Chondrocyte (in vitro differentiated cells): ENCODE measurements around the gene MLYCD. TPM values are rescaled to one million over a fixed set of nuclear protein-coding genes. Genes with fewer than 3 reads are reported as not detected.

Experiments
- DNase-seq: peaks from one replicate; pipeline ENCODE4 v3.0.0; 2021; ENCODE audit warnings: mixed read lengths, low spot score
- H3K27ac Mint-ChIP-seq: one replicate; pipeline ENCODE4 v1.8.0; 2021; ENCODE audit warnings: mild to moderate bottlenecking, moderate library complexity, mixed read lengths; ENCODE audit not compliant: unreplicated experiment
- H3K27me3 Mint-ChIP-seq: 2 replicates; pipeline ENCODE4 v1.8.0; 2021; ENCODE audit warnings: low read depth, mixed read lengths
- H3K36me3 Mint-ChIP-seq: 2 replicates; pipeline ENCODE4 v1.8.0; 2021; ENCODE audit warnings: low read depth, mixed read lengths
- H3K4me1 Mint-ChIP-seq: 2 replicates; pipeline ENCODE4 v1.8.0; 2021; ENCODE audit warnings: low read depth, mild to moderate bottlenecking, mixed read lengths
- H3K4me3 Mint-ChIP-seq: one replicate; pipeline ENCODE4 v1.8.0; 2021; ENCODE audit warnings: mild to moderate bottlenecking, moderate library complexity, mixed read lengths; ENCODE audit not compliant: unreplicated experiment
- H3K9me3 Mint-ChIP-seq: 2 replicates; pipeline ENCODE4 v1.8.0; 2021; ENCODE audit warnings: low read depth, mixed read lengths
- CTCF ChIP-seq: fragments of 200-600 bp; sonication (generic); IDR thresholded peaks from 2 replicates; pipeline ENCODE4 v1.5.0; 2021; ENCODE audit warnings: antibody characterized with exemption, mild to moderate bottlenecking, moderate library complexity
- total RNA-seq: library from RNA; stranded (reverse); gene quantifications from 3 replicates; pipeline ENCODE4 v1.2.1, GENCODE V29; 2021

MLYCD gene
- total RNA-seq, 1 donor from 2014 or later: 3.1 TPM

DNA sequence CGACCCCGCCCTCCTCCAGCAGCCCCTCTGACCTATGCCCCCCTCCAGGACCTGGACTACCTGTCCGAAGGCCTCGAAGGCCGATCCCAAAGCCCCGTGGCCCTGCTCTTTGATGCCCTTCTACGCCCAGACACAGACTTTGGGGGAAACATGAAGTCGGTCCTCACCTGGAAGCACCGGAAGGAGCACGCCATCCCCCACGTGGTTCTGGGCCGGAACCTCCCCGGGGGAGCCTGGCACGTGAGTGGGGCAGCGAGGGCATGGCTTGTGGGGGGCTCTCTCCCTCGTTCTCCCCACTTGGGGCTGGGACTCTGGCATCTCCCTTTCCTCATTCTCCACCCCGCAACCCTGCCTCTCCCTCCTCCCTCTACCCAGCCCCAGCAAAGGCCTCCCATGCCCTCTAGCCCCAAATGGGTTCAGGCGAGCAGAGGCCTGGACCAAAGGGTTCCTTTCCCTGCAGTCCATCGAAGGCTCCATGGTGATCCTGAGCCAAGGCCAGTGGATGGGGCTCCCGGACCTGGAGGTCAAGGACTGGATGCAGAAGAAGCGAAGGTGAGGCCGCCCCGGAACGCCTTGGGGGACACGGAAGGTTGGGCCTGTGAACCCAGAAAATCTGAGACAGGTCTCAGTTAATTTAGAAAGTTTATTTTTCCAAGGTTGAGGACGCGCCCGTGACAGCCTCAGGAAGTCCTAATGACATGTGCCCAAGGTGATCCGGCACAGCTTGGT is 61.8 kb downstream of the MLYCD start:
- H3K4me3 Mint-ChIP-seq: no peak overlapping the region
- no peaks in the 10 kb centered on the region for H3K4me1 Mint-ChIP-seq
- H3K36me3 Mint-ChIP-seq: peaks cover 6% of the 10 kb centered on the region
- no peak for TF ChIP-seq CTCF
- no peak overlapping the region for H3K27ac Mint-ChIP-seq
- H3K27me3 Mint-ChIP-seq: no peaks in the 10 kb centered on the region
- no peak for DNase-seq
- H3K9me3 Mint-ChIP-seq: no peaks in the 10 kb centered on the region

GRCh38 chr16:83961591-83961990 is 62.7 kb downstream of the MLYCD start:
- DNase-seq: no peak
- no peaks in the 10 kb centered on the region for H3K9me3 Mint-ChIP-seq
- no peaks in the 10 kb centered on the region for H3K4me1 Mint-ChIP-seq
- no peak for TF ChIP-seq CTCF
- H3K27me3 Mint-ChIP-seq: no peaks in the 10 kb centered on the region
- H3K36me3 Mint-ChIP-seq: peaks cover 6% of the 10 kb centered on the region
- no peak overlapping the region for H3K27ac Mint-ChIP-seq
- H3K4me3 Mint-ChIP-seq: no peak overlapping the region

DNA sequence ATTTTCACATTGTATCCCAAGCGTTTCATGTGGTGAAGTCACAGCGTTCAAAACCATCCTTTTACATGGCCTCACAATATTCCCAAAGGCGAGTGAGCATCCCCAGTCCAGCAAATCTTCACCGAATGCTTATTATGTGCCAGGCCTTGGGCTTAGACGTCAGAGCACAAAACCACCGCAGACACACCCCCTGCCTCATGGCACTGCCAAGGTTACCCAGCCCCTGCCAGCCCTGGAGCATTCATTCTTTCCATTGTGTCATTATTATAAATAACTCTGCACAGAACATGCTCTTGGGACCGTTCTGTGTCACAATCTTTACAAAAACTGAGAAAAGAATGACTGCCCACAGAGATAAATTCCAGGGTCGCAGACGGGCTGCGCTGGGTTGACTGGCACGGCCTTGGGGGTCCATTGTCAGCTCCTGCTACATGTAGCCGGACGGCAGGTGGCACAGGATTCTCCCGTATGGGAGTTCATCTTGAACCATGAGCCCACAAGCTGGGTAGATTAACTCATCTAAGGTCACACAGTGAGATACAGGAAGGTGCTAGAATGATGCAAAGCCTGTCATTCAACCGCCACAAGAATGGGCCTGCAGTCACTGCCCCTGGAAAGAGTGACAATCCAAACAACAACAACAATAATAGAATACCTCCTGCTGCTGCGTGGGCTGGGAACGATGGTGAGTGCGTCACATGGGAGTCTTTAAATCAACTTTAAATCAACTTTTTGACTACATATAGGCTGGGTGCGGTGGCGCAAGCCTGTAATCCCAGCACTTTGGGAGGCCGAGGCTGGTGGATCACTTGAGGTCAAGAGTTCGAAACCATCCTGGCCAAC is 64.6 kb downstream of the MLYCD start:
- Mint-ChIP-seq H3K27ac (no peak overlapping the region), H3K27me3 (no peaks in the 10 kb centered on the region), H3K36me3 (peaks cover 6% of the 10 kb centered on the region), H3K9me3 (no peaks in the 10 kb centered on the region), H3K4me3 (no peak overlapping the region), H3K4me1 (peaks cover 3% of the 10 kb centered on the region)
- no peak for TF ChIP-seq CTCF
- DNase-seq: peak; percentile 47

GRCh38 chr16:83964684-83965443 is 65.9 kb downstream of the MLYCD start:
- TF ChIP-seq CTCF: no peak
- no peaks in the 10 kb centered on the region for H3K9me3 Mint-ChIP-seq
- no peak overlapping the region for H3K4me3 Mint-ChIP-seq
- no peak overlapping the region for H3K27ac Mint-ChIP-seq
- peaks cover 3% of the 10 kb centered on the region for H3K36me3 Mint-ChIP-seq
- peaks cover 2% of the 10 kb centered on the region for H3K27me3 Mint-ChIP-seq
- peak; percentile 92 for DNase-seq
- H3K4me1 Mint-ChIP-seq: peaks cover 3% of the 10 kb centered on the region
